ENCODE results near the gene F8. TPM values are rescaled to one million over a fixed set of nuclear protein-coding genes. Genes with fewer than 3 reads are reported as not detected.
"Not testable (repeated sequence)": the region's sequence is repeated elsewhere in the genome, so short reads cannot be mapped to it uniquely, and the experiment has no call there.

F8 gene
- total RNA-seq, 2 donors from 2014 or later: 2.7 to 2.9 TPM

GRCh38 chrX:154855256-154855655, 167.3 kb downstream of the F8 start:
- no peak for ATAC-seq
- Mint-ChIP-seq H3K36me3 (no peaks in the 10 kb centered on the region), H3K9me3 (peaks cover 2% of the 10 kb centered on the region), H3K4me1 (ENCODE audit: low read depth in 2 of 2) (no peaks in the 10 kb centered on the region), H3K27ac (no peak overlapping the region), H3K27me3 (peaks cover 0 to 4% of the 10 kb centered on the region in 2 donors), H3K4me3 (no peak overlapping the region)
- no peak for DNase-seq (ENCODE audit: low spot score)

- Mint-ChIP-seq H3K4me1 (ENCODE audit: low read depth in 2 of 2) (no peaks in the 10 kb centered on the region), H3K27ac (no peak overlapping the region), H3K27me3 (peaks cover 0 to 6% of the 10 kb centered on the region in 2 donors), H3K9me3 (peaks cover 2% of the 10 kb centered on the region), H3K36me3 (no peaks in the 10 kb centered on the region), H3K4me3 (no peak overlapping the region)
- ATAC-seq (no peak), DNase-seq (ENCODE audit: low spot score) (no peak)
Measured at GRCh38 chrX:154850957-154851611, 171.4 kb downstream of the F8 start.

GRCh38 chrX:154840856-154841255, 181.7 kb downstream of the F8 start:
- ATAC-seq (peak in 1 of 2 donors; percentile 72), DNase-seq (ENCODE audit: low spot score) (no peak)
- peaks cover 0 to 9% of the 10 kb centered on the region in 2 donors for H3K27me3 Mint-ChIP-seq
- H3K27ac Mint-ChIP-seq: no peak overlapping the region
- no peaks in the 10 kb centered on the region for H3K36me3 Mint-ChIP-seq
- no peaks in the 10 kb centered on the region for H3K9me3 Mint-ChIP-seq
- H3K4me1 Mint-ChIP-seq (ENCODE audit: low read depth in 2 of 2): no peaks in the 10 kb centered on the region
- H3K4me3 Mint-ChIP-seq: no peak overlapping the region

- Mint-ChIP-seq H3K9me3 (no peaks in the 10 kb centered on the region), H3K27ac (no peak overlapping the region)
Measured at GRCh38 chrX:154836163-154836562, 186.4 kb downstream of the F8 start.

DNA sequence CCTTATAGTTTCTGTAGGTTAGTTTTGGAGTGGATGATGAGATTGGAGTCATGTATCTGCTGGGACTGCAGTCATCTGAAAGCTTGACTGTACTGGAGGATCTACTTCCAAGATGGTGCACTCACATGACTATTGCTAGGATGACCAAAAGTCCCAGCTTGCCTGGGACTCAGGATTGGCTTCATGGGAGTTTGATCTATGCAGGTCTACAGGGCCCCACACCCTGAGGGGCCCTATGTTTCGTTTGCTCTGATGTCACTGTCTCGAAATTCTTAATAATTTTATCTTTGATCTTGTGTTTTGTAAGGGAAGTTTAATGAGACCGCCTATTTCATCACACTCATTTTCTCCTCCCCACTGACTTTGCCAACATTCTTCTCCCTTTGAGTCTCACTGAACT, 188.0 kb downstream of the F8 start, which contains the start of gene SMIM9:
Gene SMIM9 (minus strand): TSS at position 101 of the 400 bp plus-strand sequence. CDS start 3,806 bp downstream, outside the sequence.
- DNase-seq (ENCODE audit: low spot score) (no peak), ATAC-seq (no peak)
- Mint-ChIP-seq H3K27me3 (peaks cover 0 to 6% of the 10 kb centered on the region in 2 donors), H3K4me1 (ENCODE audit: low read depth in 2 of 2) (peaks cover 0 to 5% of the 10 kb centered on the region in 2 donors), H3K36me3 (no peaks in the 10 kb centered on the region), H3K27ac (no peak within 1 kb of the TSS), H3K9me3 (no peaks in the 10 kb centered on the region), H3K4me3 (no peak within 1 kb of the TSS)

More at GRCh38 chrX:154836163-154836562, 186.4 kb downstream of the F8 start:
- no peaks in the 10 kb centered on the region for H3K36me3 Mint-ChIP-seq
- H3K27me3 Mint-ChIP-seq: peaks cover 0 to 7% of the 10 kb centered on the region in 2 donors
- H3K4me1 Mint-ChIP-seq (ENCODE audit: low read depth in 2 of 2): no peaks in the 10 kb centered on the region
- no peak overlapping the region for H3K4me3 Mint-ChIP-seq
- DNase-seq (ENCODE audit: low spot score) (no peak), ATAC-seq (no peak)

DNA sequence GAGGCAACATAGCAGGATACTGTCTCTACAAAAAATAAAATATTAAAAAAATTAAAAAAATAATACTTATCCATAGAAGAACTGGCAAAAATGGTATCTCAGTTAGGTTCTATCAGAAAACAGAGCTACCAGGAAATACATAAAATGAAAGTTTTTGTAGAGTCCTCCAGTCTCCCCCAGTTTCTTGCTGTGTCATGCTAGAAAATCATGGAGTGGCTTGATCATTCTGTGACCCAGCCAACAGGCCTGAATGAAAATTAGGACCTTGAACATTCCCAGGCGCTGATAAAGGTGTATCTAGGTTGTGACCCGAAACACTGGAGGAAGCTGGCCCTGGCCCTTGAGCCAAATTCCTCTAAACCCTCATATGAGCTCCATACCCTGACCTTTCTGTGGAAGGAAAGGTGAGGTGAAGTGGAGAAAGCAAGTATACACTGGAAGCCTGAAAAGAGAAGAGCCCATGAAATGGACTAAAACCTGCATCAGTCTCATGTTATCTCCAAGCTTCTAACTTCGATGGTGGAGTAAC, 188.7 kb downstream of the F8 start:
- Mint-ChIP-seq H3K27me3 (peaks cover 0 to 5% of the 10 kb centered on the region in 2 donors), H3K4me3 (no peak overlapping the region), H3K27ac (no peak overlapping the region), H3K36me3 (no peaks in the 10 kb centered on the region), H3K4me1 (ENCODE audit: low read depth in 2 of 2) (peaks cover 0 to 12% of the 10 kb centered on the region in 2 donors), H3K9me3 (no peaks in the 10 kb centered on the region)
- no peak for ATAC-seq
- no peak for DNase-seq (ENCODE audit: low spot score)

DNA sequence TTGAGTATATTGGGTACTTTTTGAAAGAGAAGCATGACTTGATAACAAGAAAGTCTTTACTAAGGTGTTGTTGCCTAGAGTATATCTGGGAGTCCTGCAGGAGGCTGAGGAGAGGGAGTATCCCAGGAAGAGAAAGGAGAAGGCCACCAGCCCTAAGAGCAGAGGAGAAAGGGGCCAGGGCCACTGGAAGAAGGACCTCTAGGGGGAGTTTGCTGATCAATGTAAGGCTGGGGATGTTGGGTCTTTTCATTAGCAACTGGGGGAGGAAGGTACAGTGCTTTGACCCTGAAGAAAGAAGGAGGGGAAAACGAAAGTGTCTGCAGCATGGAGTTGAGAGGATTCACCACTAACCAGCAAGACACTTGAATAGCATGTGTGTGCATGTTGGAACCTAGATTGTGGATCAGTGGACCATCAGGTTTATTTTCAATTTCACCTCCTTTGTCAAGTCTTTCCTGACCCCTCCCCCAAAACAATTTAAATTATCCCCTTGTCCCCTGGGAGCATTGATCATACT, 192.5 kb downstream of the F8 start:
- Mint-ChIP-seq H3K36me3 (no peaks in the 10 kb centered on the region), H3K4me1 (ENCODE audit: low read depth in 2 of 2) (peaks cover 8 to 12% of the 10 kb centered on the region in 2 donors), H3K9me3 (no peaks in the 10 kb centered on the region), H3K4me3 (no peak overlapping the region), H3K27me3 (peaks cover 0 to 5% of the 10 kb centered on the region in 2 donors), H3K27ac (peak overlapping the region in 1 of 2 donors; percentile 17)
- no peak for ATAC-seq
- no peak for DNase-seq (ENCODE audit: low spot score)

DNA sequence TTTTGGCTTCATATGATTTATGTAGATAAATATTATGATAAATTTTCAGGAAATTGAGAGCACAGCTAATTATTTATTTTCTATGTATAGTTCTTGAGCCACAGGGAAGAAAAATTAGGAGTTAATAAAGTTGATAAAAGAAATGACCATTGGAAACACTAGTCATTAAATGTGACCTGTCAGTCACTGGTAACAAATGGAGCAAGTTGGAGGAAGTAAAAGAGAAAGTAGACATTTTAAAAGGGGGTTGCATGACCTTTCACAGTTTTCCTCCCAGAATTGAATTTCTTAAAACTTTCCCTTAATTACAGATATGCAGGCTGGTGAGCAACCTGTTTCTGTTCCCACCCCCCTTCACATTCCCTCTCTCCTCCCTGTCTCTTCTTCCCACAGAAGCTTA, 193.4 kb downstream of the F8 start:
- Mint-ChIP-seq H3K9me3 (no peaks in the 10 kb centered on the region), H3K27me3 (peaks cover 0 to 5% of the 10 kb centered on the region in 2 donors), H3K36me3 (no peaks in the 10 kb centered on the region), H3K4me3 (no peak overlapping the region), H3K27ac (no peak overlapping the region), H3K4me1 (ENCODE audit: low read depth in 2 of 2) (peaks cover 8 to 12% of the 10 kb centered on the region in 2 donors)
- ATAC-seq (no peak), DNase-seq (ENCODE audit: low spot score) (no peak)

DNA sequence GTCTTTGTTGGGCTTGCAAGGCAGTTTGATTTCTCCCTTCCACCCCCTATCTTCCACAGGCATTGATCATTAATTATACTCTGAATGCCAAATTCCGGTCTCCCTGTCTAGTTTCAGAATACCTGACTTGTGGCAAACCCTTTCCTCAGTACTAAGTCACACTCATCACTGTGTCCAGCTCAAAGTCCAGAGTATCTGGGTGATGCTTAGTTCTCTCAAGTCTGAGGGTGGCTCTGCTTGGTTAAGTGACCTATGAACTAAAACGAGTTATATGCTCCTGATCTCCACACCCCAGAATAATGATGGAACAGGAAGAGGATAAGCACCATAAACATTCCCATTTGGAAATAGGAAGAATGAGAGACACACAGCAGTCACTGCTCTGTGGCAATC, 194.5 kb downstream of the F8 start:
- Mint-ChIP-seq H3K4me1 (ENCODE audit: low read depth in 2 of 2) (peaks cover 8 to 12% of the 10 kb centered on the region in 2 donors), H3K27me3 (peaks cover 0 to 5% of the 10 kb centered on the region in 2 donors), H3K36me3 (no peaks in the 10 kb centered on the region), H3K9me3 (no peaks in the 10 kb centered on the region), H3K27ac (peak overlapping the region; percentile 57 to 69), H3K4me3 (peak overlapping the region; percentile 35)
- no peak for DNase-seq (ENCODE audit: low spot score)
- no peak for ATAC-seq

DNA sequence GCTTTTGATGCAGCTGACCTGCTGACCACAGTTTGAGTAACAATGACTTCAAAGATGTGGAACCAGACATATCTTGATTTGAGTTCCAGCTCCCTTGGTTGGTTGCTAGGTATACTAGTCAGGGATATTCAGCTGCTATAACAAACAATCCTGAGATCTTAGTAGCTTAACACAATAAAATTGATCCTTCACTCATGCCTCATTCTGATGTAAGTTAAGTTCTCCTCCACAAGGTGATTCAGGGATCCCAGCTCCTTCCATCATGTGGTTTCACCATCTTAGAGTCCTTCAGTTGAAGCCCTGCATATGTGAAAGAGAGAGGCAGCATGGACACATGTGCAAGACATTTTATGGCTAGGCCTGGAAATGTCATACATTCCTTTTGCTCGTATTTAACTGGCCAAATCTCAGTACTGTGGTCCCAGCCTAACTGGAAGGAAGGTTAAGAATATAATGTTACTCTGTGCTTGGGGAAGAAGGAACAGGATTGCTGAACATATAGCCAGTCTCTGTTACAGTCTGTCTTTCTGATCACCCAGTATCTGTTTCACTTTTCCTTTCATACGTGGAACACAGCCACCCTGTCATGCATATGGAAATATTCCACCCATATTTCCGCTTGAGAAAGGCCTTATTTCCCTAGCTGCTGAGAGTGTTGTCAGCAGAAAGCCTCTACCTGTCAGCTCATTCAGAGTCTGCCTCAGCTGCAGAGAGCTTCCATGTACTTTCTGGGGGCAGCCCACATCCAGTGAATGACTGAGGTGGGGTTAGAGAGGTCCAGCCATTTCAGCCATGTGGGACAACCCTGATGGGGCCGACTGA, 195.1 kb downstream of the F8 start:
- Mint-ChIP-seq H3K27ac (peak overlapping the region; percentile 57 to 69), H3K4me1 (ENCODE audit: low read depth in 2 of 2) (peaks cover 8 to 12% of the 10 kb centered on the region in 2 donors), H3K9me3 (no peaks in the 10 kb centered on the region), H3K4me3 (peak overlapping the region; percentile 35), H3K27me3 (peaks cover 0 to 5% of the 10 kb centered on the region in 2 donors), H3K36me3 (no peaks in the 10 kb centered on the region)
- ATAC-seq (peak; percentile 64 to 68), DNase-seq (ENCODE audit: low spot score) (no peak)

DNA sequence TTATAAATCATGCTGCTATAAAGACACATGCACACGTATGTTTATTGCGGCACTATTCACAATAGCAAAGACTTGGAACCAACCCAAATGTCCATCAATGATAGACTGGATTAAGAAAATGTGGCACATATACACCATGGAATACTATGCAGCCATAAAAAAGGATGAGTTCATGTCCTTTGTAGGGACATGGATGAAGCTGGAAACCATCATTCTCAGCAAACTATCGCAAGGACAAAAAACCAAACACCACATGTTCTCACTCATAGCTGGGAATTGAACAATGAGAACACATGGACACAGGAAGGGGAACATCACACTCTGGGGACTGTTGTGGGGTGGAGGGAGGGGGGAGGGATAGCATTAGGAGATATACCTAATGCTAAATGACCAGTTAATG, 196.9 kb downstream of the F8 start:
- DNase-seq (ENCODE audit: low spot score); H3K27ac Mint-ChIP-seq; H3K9me3 Mint-ChIP-seq; H3K27me3 Mint-ChIP-seq; H3K4me3 Mint-ChIP-seq; ATAC-seq; H3K36me3 Mint-ChIP-seq: not testable (repeated sequence)
- H3K4me1 Mint-ChIP-seq (ENCODE audit: low read depth in 2 of 2): peaks cover 8 to 12% of the 10 kb centered on the region in 2 donors

DNA sequence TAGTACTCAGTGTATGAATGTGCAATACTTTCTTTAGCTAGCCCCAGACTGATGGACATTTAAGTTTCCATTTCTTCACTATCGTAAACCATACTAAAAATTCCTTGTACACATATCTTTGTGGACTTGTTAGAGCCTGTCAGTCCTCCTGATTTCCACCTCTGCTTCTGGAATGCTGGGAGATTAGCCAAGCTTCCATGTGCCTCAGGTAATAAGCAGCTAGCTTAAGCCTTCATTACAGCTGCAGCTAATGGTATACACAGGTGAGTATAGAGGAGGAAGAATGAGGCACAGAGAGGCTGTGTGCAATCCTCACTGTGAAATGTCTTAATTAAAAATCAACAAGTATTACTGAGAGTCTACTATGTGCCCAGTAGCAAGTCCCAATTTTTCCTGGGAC, 197.9 kb downstream of the F8 start:
- no peaks in the 10 kb centered on the region for H3K27me3 Mint-ChIP-seq
- H3K9me3 Mint-ChIP-seq: no peaks in the 10 kb centered on the region
- peaks cover 8 to 9% of the 10 kb centered on the region in 2 donors for H3K4me1 Mint-ChIP-seq (ENCODE audit: low read depth in 2 of 2)
- no peaks in the 10 kb centered on the region for H3K36me3 Mint-ChIP-seq
- H3K27ac Mint-ChIP-seq: no peak overlapping the region
- no peak overlapping the region for H3K4me3 Mint-ChIP-seq
- no peak for ATAC-seq
- no peak for DNase-seq (ENCODE audit: low spot score)

- no peak for ATAC-seq
- DNase-seq (ENCODE audit: low spot score): no peak
- Mint-ChIP-seq H3K4me3 (no peak overlapping the region), H3K4me1 (ENCODE audit: low read depth in 2 of 2) (no peaks in the 10 kb centered on the region), H3K9me3 (no peaks in the 10 kb centered on the region), H3K27me3 (no peaks in the 10 kb centered on the region), H3K27ac (no peak overlapping the region), H3K36me3 (no peaks in the 10 kb centered on the region)
Measured at GRCh38 chrX:154822029-154822428, 200.5 kb downstream of the F8 start.

- Mint-ChIP-seq H3K27ac (no peak overlapping the region), H3K4me1 (ENCODE audit: low read depth in 2 of 2) (no peaks in the 10 kb centered on the region), H3K4me3 (no peak overlapping the region), H3K36me3 (no peaks in the 10 kb centered on the region), H3K9me3 (no peaks in the 10 kb centered on the region), H3K27me3 (no peaks in the 10 kb centered on the region)
- ATAC-seq (no peak), DNase-seq (ENCODE audit: low spot score) (no peak)
Measured at GRCh38 chrX:154821523-154821922, 201.0 kb downstream of the F8 start.

Data from natural killer cell treated with Interleukin-12 subunit alpha and Interleukin-12 subunit beta and Interleukin-15 and Interleukin-18, amount 100 ng/mL, for 72 hours (primary cell).